ENCODE results near the gene CCL23. TPM values are rescaled to one million over a fixed set of nuclear protein-coding genes. Genes with fewer than 3 reads are reported as not detected.

The CCL23 gene
- polyA plus RNA-seq, 3 donors = 0.31 to 0.89 TPM; not detected in 1

GRCh38 chr17:35963663-35964062, 54.1 kb downstream of the CCL23 start:
- no peak overlapping the region for H3K27ac Mint-ChIP-seq
- H2AFZ ChIP-seq (ENCODE audit: insufficient read depth, low read depth, low read length, poor library complexity, severe bottlenecking) = no peak overlapping the region
- H3K4me3 ChIP-seq (replicated peaks in 1 of 3; ENCODE audit: low read depth in 2 of 3, low read length in 3 of 3) = no peak overlapping the region
- no peaks in the 10 kb centered on the region for H3K36me3 ChIP-seq (replicated peaks in 1 of 2; ENCODE audit: control insufficient read depth in 1 of 2, insufficient read depth in 2 of 2, low read length in 2 of 2)
- no peaks in the 10 kb centered on the region for H3K79me2 ChIP-seq (ENCODE audit: insufficient read depth, low read length)
- no peaks in the 10 kb centered on the region for H4K20me1 ChIP-seq (ENCODE audit: insufficient read depth, low read length)
- peaks cover 5 to 13% (median 8%) of the 10 kb centered on the region in 3 donors for H3K27me3 Mint-ChIP-seq (ENCODE audit: low read depth in 3 of 3)
- intact Hi-C loops (cut with micrococcal nuclease) = no loop called here
- no peaks in the 10 kb centered on the region for H3K4me1 ChIP-seq (ENCODE audit: control insufficient read depth in 1 of 2, insufficient read depth in 2 of 2, low read length in 2 of 2)
- no peak overlapping the region for H3K4me3 Mint-ChIP-seq
- no peak for DNase-seq
- TF ChIP-seq, protein P1, sequence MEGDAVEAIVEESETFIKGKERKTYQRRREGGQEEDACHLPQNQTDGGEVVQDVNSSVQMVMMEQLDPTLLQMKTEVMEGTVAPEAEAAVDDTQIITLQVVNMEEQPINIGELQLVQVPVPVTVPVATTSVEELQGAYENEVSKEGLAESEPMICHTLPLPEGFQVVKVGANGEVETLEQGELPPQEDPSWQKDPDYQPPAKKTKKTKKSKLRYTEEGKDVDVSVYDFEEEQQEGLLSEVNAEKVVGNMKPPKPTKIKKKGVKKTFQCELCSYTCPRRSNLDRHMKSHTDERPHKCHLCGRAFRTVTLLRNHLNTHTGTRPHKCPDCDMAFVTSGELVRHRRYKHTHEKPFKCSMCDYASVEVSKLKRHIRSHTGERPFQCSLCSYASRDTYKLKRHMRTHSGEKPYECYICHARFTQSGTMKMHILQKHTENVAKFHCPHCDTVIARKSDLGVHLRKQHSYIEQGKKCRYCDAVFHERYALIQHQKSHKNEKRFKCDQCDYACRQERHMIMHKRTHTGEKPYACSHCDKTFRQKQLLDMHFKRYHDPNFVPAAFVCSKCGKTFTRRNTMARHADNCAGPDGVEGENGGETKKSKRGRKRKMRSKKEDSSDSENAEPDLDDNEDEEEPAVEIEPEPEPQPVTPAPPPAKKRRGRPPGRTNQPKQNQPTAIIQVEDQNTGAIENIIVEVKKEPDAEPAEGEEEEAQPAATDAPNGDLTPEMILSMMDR (IDR thresholded peaks at IDR 0.05) = no peak
- H3K9me3 Mint-ChIP-seq = peaks cover 0 to 2% (median 0%) of the 10 kb centered on the region in 7 donors
- 100% methylated on average over 1 of the region's 6 CpGs for WGBS (ENCODE audit: insufficient coverage)
- H3K4me2 ChIP-seq (replicated peaks; ENCODE audit: extremely low read depth, low read length, poor library complexity, severe bottlenecking) = no peak overlapping the region
- H3K4me1 Mint-ChIP-seq = no peaks in the 10 kb centered on the region
- no peak overlapping the region for H3K27ac ChIP-seq (ENCODE audit: low read depth in 1 of 2, low read length in 2 of 2)
- H3K9ac ChIP-seq (ENCODE audit: insufficient read depth, low read length, poor library complexity, severe bottlenecking) = no peak overlapping the region
- no peaks in the 10 kb centered on the region for H3K9me3 ChIP-seq (replicated peaks in 1 of 2; ENCODE audit: control insufficient read depth in 1 of 2, insufficient read depth in 1 of 2, low read length in 2 of 2)
- no peaks in the 10 kb centered on the region for H3K36me3 Mint-ChIP-seq
- H3K27me3 ChIP-seq (ENCODE audit: control insufficient read depth in 2 of 2, insufficient read depth in 2 of 2, low read length in 2 of 2) = no peaks in the 10 kb centered on the region

Other genes with a start within 250 kb of the CCL23 start
- not detected for gene MMP28, start 222.3 kb downstream of the CCL23 start, polyA plus RNA-seq
- 10 to 100 TPM in 2 of 3 donors, 1 to 10 TPM in 1; 6.0 to 50.6 (median 16.3) TPM for gene TAF15, start 208.5 kb downstream of the CCL23 start, polyA plus RNA-seq
- gene HEATR9, start 149.1 kb downstream of the CCL23 start, polyA plus RNA-seq = not detected
- gene CCL5, start 137.6 kb downstream of the CCL23 start, polyA plus RNA-seq = 1 to 10 TPM in 2 of 3 donors, under 1 TPM in 1; 0.95 to 6.8 (median 2.8) TPM
- not detected for gene RDM1, start 87.2 kb downstream of the CCL23 start, polyA plus RNA-seq
- not detected for gene LYZL6, start 74.3 kb downstream of the CCL23 start, polyA plus RNA-seq
- gene CCL16, start 36.5 kb downstream of the CCL23 start, polyA plus RNA-seq = not detected
- not detected for gene CCL14, start 31.2 kb downstream of the CCL23 start, polyA plus RNA-seq
- gene CCL15, start 16.4 kb downstream of the CCL23 start, polyA plus RNA-seq = not detected
- not detected for gene CCL18, start 46.3 kb upstream of the CCL23 start, polyA plus RNA-seq
- 100 to 1,000 TPM; 161 to 328 (median 190) TPM for gene CCL3, start 72.2 kb upstream of the CCL23 start, polyA plus RNA-seq
- 10 to 100 TPM; 11.8 to 41.7 (median 40.6) TPM for gene CCL4, start 85.9 kb upstream of the CCL23 start, polyA plus RNA-seq
- gene TBC1D3B, start 158.7 kb upstream of the CCL23 start, polyA plus RNA-seq = 1 to 10 TPM in 1 of 3 donors, not detected in 2; 1.8 TPM
- gene CCL3L1, start 178.8 kb upstream of the CCL23 start, polyA plus RNA-seq = 100 to 1,000 TPM in 2 of 3 donors, 10 to 100 TPM in 1; 57.7 to 230 (median 137) TPM
- 10 to 100 TPM; 24.8 to 32.7 (median 25.3) TPM for gene CCL4L2, start 193.1 kb upstream of the CCL23 start, polyA plus RNA-seq
- under 1 TPM in 1 of 3 donors, not detected in 2; 0.24 TPM for gene TBC1D3I, start 246.6 kb upstream of the CCL23 start, polyA plus RNA-seq

Data from CD14-positive monocyte (primary cell).